Measurements from ENCODE around the gene PRKCE. TPM values are rescaled to one million over a fixed set of nuclear protein-coding genes. Genes with fewer than 3 reads are reported as not detected.

Gene PRKCE
- total and polyA plus RNA-seq, 2 donors (not counting 1 experiment from before 2014, with no cell fraction given) = 14.1 to 19.0 TPM

GRCh38 chr2:46008091-46008870 is 356.8 kb downstream of the PRKCE start:
- H3K27ac ChIP-seq (ENCODE audit: insufficient read depth, low read length) = no peak overlapping the region

GRCh38 chr2:46009315-46009714 is 357.8 kb downstream of the PRKCE start:
- Histone ChIP-seq H3K4me3 (replicated peaks in 1 of 4; ENCODE audit: control extremely low read depth in 1 of 4, insufficient read depth in 1 of 4, low read depth in 3 of 4, low read length in 4 of 4) (no peak overlapping the region), H2AFZ (ENCODE audit: low read length) (no peak overlapping the region), H4K20me1 (ENCODE audit: control insufficient read depth, extremely low read depth, insufficient read depth, low read length) (no peaks in the 10 kb centered on the region), H3K9me3 (ENCODE audit: control insufficient read depth, insufficient read depth, low read depth, low read length) (no peaks in the 10 kb centered on the region), H3K27ac (ENCODE audit: insufficient read depth, low read length) (peak overlapping the region; percentile 55), H3K4me1 (ENCODE audit: control insufficient read depth, extremely low read depth, insufficient read depth, low read length) (peaks cover 17% of the 10 kb centered on the region), H3K4me2 (ENCODE audit: extremely low read depth, insufficient read depth, low read length) (no peak overlapping the region), H3K27me3 (ENCODE audit: control insufficient read depth, insufficient read depth, low read length) (no peaks in the 10 kb centered on the region), H3K36me3 (ENCODE audit: control insufficient read depth, insufficient read depth, low read length) (no peaks in the 10 kb centered on the region), H3K9ac (ENCODE audit: insufficient read depth, low read length) (no peak overlapping the region), H3K79me2 (ENCODE audit: control insufficient read depth, insufficient read depth, low read length) (no peaks in the 10 kb centered on the region)
- DNase-seq (ENCODE audit: low read depth in 2 of 2) = no peak
- TF ChIP-seq EZH2 (IDR thresholded peaks at IDR 0.05; ENCODE audit: low read length, missing control alignments) = no peak
- TF ChIP-seq, protein P1, sequence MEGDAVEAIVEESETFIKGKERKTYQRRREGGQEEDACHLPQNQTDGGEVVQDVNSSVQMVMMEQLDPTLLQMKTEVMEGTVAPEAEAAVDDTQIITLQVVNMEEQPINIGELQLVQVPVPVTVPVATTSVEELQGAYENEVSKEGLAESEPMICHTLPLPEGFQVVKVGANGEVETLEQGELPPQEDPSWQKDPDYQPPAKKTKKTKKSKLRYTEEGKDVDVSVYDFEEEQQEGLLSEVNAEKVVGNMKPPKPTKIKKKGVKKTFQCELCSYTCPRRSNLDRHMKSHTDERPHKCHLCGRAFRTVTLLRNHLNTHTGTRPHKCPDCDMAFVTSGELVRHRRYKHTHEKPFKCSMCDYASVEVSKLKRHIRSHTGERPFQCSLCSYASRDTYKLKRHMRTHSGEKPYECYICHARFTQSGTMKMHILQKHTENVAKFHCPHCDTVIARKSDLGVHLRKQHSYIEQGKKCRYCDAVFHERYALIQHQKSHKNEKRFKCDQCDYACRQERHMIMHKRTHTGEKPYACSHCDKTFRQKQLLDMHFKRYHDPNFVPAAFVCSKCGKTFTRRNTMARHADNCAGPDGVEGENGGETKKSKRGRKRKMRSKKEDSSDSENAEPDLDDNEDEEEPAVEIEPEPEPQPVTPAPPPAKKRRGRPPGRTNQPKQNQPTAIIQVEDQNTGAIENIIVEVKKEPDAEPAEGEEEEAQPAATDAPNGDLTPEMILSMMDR (conservative IDR thresholded peaks at IDR 0.05 in 1 of 2, IDR thresholded peaks at IDR 0.05 in 1 of 2; ENCODE audit: low read depth in 1 of 2, low read length in 2 of 2) = no peak

More at GRCh38 chr2:46008091-46008870, 356.8 kb downstream of the PRKCE start:
- Histone ChIP-seq H3K4me3 (replicated peaks in 1 of 4; ENCODE audit: control extremely low read depth in 1 of 4, insufficient read depth in 1 of 4, low read depth in 3 of 4, low read length in 4 of 4) (no peak overlapping the region), H3K79me2 (ENCODE audit: control insufficient read depth, insufficient read depth, low read length) (no peaks in the 10 kb centered on the region), H3K9me3 (ENCODE audit: control insufficient read depth, insufficient read depth, low read depth, low read length) (no peaks in the 10 kb centered on the region), H3K27me3 (ENCODE audit: control insufficient read depth, insufficient read depth, low read length) (no peaks in the 10 kb centered on the region), H4K20me1 (ENCODE audit: control insufficient read depth, extremely low read depth, insufficient read depth, low read length) (no peaks in the 10 kb centered on the region), H3K36me3 (ENCODE audit: control insufficient read depth, insufficient read depth, low read length) (peaks cover 2% of the 10 kb centered on the region), H3K4me1 (ENCODE audit: control insufficient read depth, extremely low read depth, insufficient read depth, low read length) (peaks cover 17% of the 10 kb centered on the region), H2AFZ (ENCODE audit: low read length) (no peak overlapping the region), H3K4me2 (ENCODE audit: extremely low read depth, insufficient read depth, low read length) (no peak overlapping the region), H3K9ac (ENCODE audit: insufficient read depth, low read length) (no peak overlapping the region)
- TF ChIP-seq, protein P1 (conservative IDR thresholded peaks at IDR 0.05 in 1 of 2, IDR thresholded peaks at IDR 0.05 in 1 of 2; ENCODE audit: low read depth in 1 of 2, low read length in 2 of 2) = no peak
- TF ChIP-seq EZH2 (IDR thresholded peaks at IDR 0.05; ENCODE audit: low read length, missing control alignments) = no peak
- peak; percentile 27 to 78 for DNase-seq (ENCODE audit: low read depth in 2 of 2)

- TF ChIP-seq, protein P1 (conservative IDR thresholded peaks at IDR 0.05 in 1 of 2, IDR thresholded peaks at IDR 0.05 in 1 of 2; ENCODE audit: low read depth in 1 of 2, low read length in 2 of 2) = no peak
- TF ChIP-seq EZH2 (IDR thresholded peaks at IDR 0.05; ENCODE audit: low read length, missing control alignments) = no peak
- no peaks in the 10 kb centered on the region for H3K79me2 ChIP-seq (ENCODE audit: control insufficient read depth, insufficient read depth, low read length)
- H3K4me3 ChIP-seq (replicated peaks in 1 of 4; ENCODE audit: control extremely low read depth in 1 of 4, insufficient read depth in 1 of 4, low read depth in 3 of 4, low read length in 4 of 4) = no peak overlapping the region
- no peaks in the 10 kb centered on the region for H3K27me3 ChIP-seq (ENCODE audit: control insufficient read depth, insufficient read depth, low read length)
- H3K9me3 ChIP-seq (ENCODE audit: control insufficient read depth, insufficient read depth, low read depth, low read length) = no peaks in the 10 kb centered on the region
- peak overlapping the region; percentile 7 for H3K27ac ChIP-seq (ENCODE audit: insufficient read depth, low read length)
- H2AFZ ChIP-seq (ENCODE audit: low read length) = no peak overlapping the region
- DNase-seq (ENCODE audit: low read depth in 2 of 2) = peak; percentile 24 to 86
- H4K20me1 ChIP-seq (ENCODE audit: control insufficient read depth, extremely low read depth, insufficient read depth, low read length) = no peaks in the 10 kb centered on the region
- no peak overlapping the region for H3K4me2 ChIP-seq (ENCODE audit: extremely low read depth, insufficient read depth, low read length)
- no peak overlapping the region for H3K9ac ChIP-seq (ENCODE audit: insufficient read depth, low read length)
- H3K36me3 ChIP-seq (ENCODE audit: control insufficient read depth, insufficient read depth, low read length) = no peaks in the 10 kb centered on the region
- H3K4me1 ChIP-seq (ENCODE audit: control insufficient read depth, extremely low read depth, insufficient read depth, low read length) = peaks cover 17% of the 10 kb centered on the region
Measured at GRCh38 chr2:46009772-46010171, 358.3 kb downstream of the PRKCE start.

Measured in fibroblast of lung (primary cell).